Measurements from ENCODE around the gene GJA4.

- TF ChIP-seq POLR2AphosphoS5 (IDR thresholded peaks at IDR 0.05): no peak
- no peak for TF ChIP-seq CTCF (IDR thresholded peaks at IDR 0.05)
- TF ChIP-seq POLR2A (IDR thresholded peaks at IDR 0.05): no peak
- no peak for TF ChIP-seq EP300 (IDR thresholded peaks at IDR 0.05; ENCODE audit: low read depth)
Measured at GRCh38 chr1:34794001-34794789, 1.4 kb downstream of the GJA4 start.
